MCF 10A (cell line): ENCODE data around the gene RGPD8. TPM values are rescaled to one million over a fixed set of nuclear protein-coding genes. Genes with fewer than 3 reads are reported as not detected.
"Not testable (repeated sequence)": the region's sequence is repeated elsewhere in the genome, so short reads cannot be mapped to it uniquely, and the experiment has no call there.

Experiments
- Bru-seq: library from RNA; stranded (reverse); fragments of 400-500 nt; gene quantifications from one replicate; lab custom pipeline; 2021; lab: Mats Ljungman, UMichigan
- BruChase-seq, 2 experiments: library from RNA; stranded (reverse); fragments of 400-500 nt; gene quantifications; one replicate each; lab custom pipeline; 2021; lab: Mats Ljungman, UMichigan
- BruUV-seq: library from RNA; stranded (reverse); fragments of 400-500 nt; replicated peaks from 2 replicates; lab custom pipeline; 2021; lab: Mats Ljungman, UMichigan
- CTCF ChIA-PET: fragments of 300-600 bp; sonication (Branson Sonifier 250); formaldehyde crosslinking; extraction: SDS; loops from one replicate; lab custom pipeline; 2021; ENCODE audit warnings: antibody characterized with exemption, inconsistent platforms; lab: Yijun Ruan, JAX
- POLR2A ChIA-PET: fragments of 300-600, 350-650 bp; sonication (Branson Sonifier 250); formaldehyde crosslinking; extraction: SDS; loops from one replicate; lab custom pipeline; 2020; ENCODE audit warnings: antibody characterized with exemption, inconsistent platforms; lab: Yijun Ruan, JAX
- DNase-seq: peaks from one replicate; pipeline ENCODE4 v3.0.0-alpha.2; 2018; ENCODE audit not compliant: unreplicated experiment
- H3K27ac Mint-ChIP-seq: one replicate; pipeline ENCODE4 v1.8.0; 2022; ENCODE audit warnings: mild to moderate bottlenecking, low read depth, mixed read lengths; ENCODE audit not compliant: unreplicated experiment
- H3K27me3 Mint-ChIP-seq: one replicate; pipeline ENCODE4 v1.8.0; 2022; ENCODE audit warnings: mixed read lengths; ENCODE audit not compliant: insufficient read depth, unreplicated experiment
- H3K36me3 Mint-ChIP-seq: one replicate; pipeline ENCODE4 v1.8.0; 2022; ENCODE audit warnings: mild to moderate bottlenecking, moderate library complexity, mixed read lengths; ENCODE audit not compliant: insufficient read depth, unreplicated experiment
- H3K4me1 Mint-ChIP-seq: one replicate; pipeline ENCODE4 v1.8.0; 2022; ENCODE audit warnings: mixed read lengths; ENCODE audit not compliant: insufficient read depth, unreplicated experiment
- H3K4me3 Mint-ChIP-seq: one replicate; pipeline ENCODE4 v1.8.0; 2022; ENCODE audit warnings: mild to moderate bottlenecking, moderate library complexity, mixed read lengths; ENCODE audit not compliant: unreplicated experiment
- H3K9me3 Mint-ChIP-seq: one replicate; pipeline ENCODE4 v1.8.0; 2022; ENCODE audit warnings: mixed read lengths; ENCODE audit not compliant: unreplicated experiment
- intact Hi-C: fragments of 100-400 bp; cut with micrococcal nuclease; formaldehyde crosslinking; loops from 2 replicates; pipeline ENCODE4 v1.14.1; 2022
- long read RNA-seq: library from polyadenylated mRNA; stranded (forward); transcript quantifications from one replicate; pipeline ENCODE4 v2.0.0, GENCODE V29; 2022
- total RNA-seq: library from RNA; stranded (reverse); gene quantifications from 2 replicates; pipeline ENCODE4 v1.2.3, GENCODE V29; 2022
- TF ChIP-seq, protein P1 (sequence below): fragments of 200-600 bp; IDR thresholded peaks from one replicate; pipeline ENCODE4 v1.8.0; 2022; ENCODE audit warnings: antibody characterized with exemption, mild to moderate bottlenecking; ENCODE audit not compliant: unreplicated experiment

Gene RGPD8
- total RNA-seq (13.9 and 16.2 TPM in 2 replicates), Bru-seq, nascent RNA (percentile 71 among the genes with signal in this experiment), BruChase-seq, experiment 1, labeled RNA remaining after a 6-hour chase (percentile 66 among the genes with signal in this experiment), BruChase-seq, experiment 2, labeled RNA remaining after a 2-hour chase (percentile 76 among the genes with signal in this experiment)
- long read RNA-seq, partial matches to known transcripts: 2 of 3 reads
- long read RNA-seq, other reads (novel, unspliced or antisense): 1 of 3 reads

DNA sequence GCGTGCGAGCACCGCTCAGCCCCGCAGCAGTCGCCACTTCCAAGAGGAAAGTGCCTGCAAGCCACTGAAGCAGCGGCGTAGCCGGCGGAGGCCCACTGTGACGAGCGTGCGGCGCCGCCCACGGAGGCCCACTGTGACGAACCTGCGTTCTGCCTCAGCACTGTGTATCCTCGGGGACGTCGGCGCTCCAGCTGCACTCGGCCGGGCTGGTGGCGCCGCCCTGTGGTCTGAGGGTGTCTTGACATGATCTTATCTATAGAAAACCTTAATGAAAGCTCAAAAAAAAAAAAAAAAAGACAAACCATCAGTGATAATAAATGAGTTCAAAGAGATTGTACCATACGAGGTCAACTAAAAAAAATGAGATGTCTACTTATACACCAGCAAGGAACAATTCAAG lies at the start of gene RGPD8:
TSS of gene RGPD8 (minus strand) at position 166 of the 400 bp plus-strand sequence. CDS start 192 bp downstream, outside the sequence.
- peak; percentile 76 for DNase-seq
- H3K27me3 Mint-ChIP-seq, H3K9me3 Mint-ChIP-seq, intact Hi-C loops, BruUV-seq, H3K36me3 Mint-ChIP-seq, POLR2A ChIA-PET, H3K4me1 Mint-ChIP-seq: not testable (repeated sequence)
- TF ChIP-seq, protein P1, sequence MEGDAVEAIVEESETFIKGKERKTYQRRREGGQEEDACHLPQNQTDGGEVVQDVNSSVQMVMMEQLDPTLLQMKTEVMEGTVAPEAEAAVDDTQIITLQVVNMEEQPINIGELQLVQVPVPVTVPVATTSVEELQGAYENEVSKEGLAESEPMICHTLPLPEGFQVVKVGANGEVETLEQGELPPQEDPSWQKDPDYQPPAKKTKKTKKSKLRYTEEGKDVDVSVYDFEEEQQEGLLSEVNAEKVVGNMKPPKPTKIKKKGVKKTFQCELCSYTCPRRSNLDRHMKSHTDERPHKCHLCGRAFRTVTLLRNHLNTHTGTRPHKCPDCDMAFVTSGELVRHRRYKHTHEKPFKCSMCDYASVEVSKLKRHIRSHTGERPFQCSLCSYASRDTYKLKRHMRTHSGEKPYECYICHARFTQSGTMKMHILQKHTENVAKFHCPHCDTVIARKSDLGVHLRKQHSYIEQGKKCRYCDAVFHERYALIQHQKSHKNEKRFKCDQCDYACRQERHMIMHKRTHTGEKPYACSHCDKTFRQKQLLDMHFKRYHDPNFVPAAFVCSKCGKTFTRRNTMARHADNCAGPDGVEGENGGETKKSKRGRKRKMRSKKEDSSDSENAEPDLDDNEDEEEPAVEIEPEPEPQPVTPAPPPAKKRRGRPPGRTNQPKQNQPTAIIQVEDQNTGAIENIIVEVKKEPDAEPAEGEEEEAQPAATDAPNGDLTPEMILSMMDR: peak; percentile 27
- CTCF ChIA-PET: interaction anchor here (0.8 kb wide), 1 partner anchor 14 kb away, joined by 4 read pairs; no protein-coding TSS in a partner anchor
- Mint-ChIP-seq H3K4me3 (peak within 1 kb of the TSS; percentile 78), H3K27ac (peak within 1 kb of the TSS; percentile 74)

DNA sequence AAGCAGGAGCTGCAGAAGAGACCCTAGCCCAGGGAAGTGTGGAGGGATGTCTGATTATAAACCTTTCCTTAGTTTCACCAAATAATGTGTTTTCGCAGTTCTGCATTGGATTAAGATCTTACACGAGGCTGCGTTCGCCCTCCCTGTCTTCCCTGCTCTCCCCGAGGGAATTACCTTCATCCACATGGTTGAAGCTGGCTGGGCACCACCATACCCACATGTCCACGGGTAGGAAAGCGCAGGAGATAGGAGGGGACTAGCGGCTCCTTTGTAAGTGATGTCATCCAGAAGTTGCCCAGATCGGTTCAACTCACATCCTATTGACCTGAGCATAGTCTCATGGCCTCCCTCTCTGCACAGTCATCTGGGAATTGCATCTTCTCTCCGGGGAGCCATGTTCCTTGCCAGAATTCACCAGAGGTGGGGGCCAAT lies 49.6 kb upstream of the RGPD8 start:
- H3K4me1 Mint-ChIP-seq: peaks cover 15% of the 10 kb centered on the region
- intact Hi-C loops: no loop called here
- CTCF ChIA-PET: interaction anchor here (0.7 to 2.4 kb wide), 5 partner anchors 9 to 457 kb away, joined by 3 to 14 read pairs (median 3); no protein-coding TSS in a partner anchor
- H3K36me3 Mint-ChIP-seq: peaks cover 9% of the 10 kb centered on the region
- TF ChIP-seq, protein P1: no peak
- POLR2A ChIA-PET: interaction anchor here (0.7 to 5.9 kb wide), 12 partner anchors 10 to 715 kb away, joined by 3 to 42 read pairs (median 5); partner anchors contain the start of genes CHCHD5, IL1B and POLR1B
- peak; percentile 50 for DNase-seq
- peak overlapping the region; percentile 88 for H3K4me3 Mint-ChIP-seq
- BruUV-seq: no TSS peak
- peak overlapping the region; percentile 54 for H3K27ac Mint-ChIP-seq
- no peaks in the 10 kb centered on the region for H3K9me3 Mint-ChIP-seq
- no peaks in the 10 kb centered on the region for H3K27me3 Mint-ChIP-seq

DNA sequence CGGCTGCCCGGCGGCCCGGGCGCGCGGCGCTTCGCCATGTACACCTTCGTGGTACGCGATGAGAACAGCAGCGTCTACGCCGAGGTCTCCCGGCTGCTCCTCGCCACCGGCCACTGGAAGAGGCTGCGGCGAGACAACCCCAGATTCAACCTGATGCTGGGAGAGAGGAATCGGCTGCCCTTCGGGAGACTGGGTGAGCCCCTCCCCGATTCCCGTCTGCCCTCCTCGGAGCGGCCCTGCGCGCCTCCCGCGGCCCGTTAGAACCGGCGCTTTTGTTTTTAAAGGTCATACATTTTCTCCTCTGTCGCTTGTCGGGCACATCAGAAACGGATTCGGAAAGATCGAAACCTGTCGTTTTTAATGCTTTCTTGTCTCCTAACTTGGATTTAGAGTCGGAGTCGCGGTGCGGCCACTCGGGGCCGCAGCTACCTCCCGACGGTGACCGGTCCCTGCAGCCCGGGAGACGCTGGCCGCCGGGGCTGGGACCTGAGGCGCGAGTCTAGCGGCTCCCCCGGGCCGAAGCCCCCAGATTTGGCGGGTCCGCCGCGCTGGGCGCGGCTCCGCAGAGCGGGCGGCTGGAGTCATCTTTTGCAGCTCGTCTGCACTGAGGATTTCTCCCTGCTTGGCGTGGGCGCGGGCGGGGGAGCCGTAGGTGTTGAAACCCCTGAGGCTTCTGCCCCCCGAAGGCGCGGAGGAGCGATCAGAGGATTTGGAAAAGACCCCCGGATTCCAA lies 49.0 kb upstream of the RGPD8 start:
- TF ChIP-seq, protein P1: no peak
- intact Hi-C loops: no loop called here
- H3K9me3 Mint-ChIP-seq: no peaks in the 10 kb centered on the region
- peak overlapping the region; percentile 88 for H3K4me3 Mint-ChIP-seq
- BruUV-seq: TSS peak; percentile 48
- H3K4me1 Mint-ChIP-seq: peaks cover 15% of the 10 kb centered on the region
- CTCF ChIA-PET: interaction anchor here (0.8 to 2.4 kb wide), 4 partner anchors 11 to 458 kb away, joined by 3 to 14 read pairs (median 3); no protein-coding TSS in a partner anchor
- peak; percentile 47 for DNase-seq
- POLR2A ChIA-PET: interaction anchor here (0.5 to 5.9 kb wide), 11 partner anchors 10 to 716 kb away, joined by 3 to 42 read pairs (median 5); partner anchors contain the start of genes CHCHD5 and POLR1B
- H3K27me3 Mint-ChIP-seq: no peaks in the 10 kb centered on the region
- H3K36me3 Mint-ChIP-seq: peaks cover 9% of the 10 kb centered on the region
- peak overlapping the region; percentile 54 for H3K27ac Mint-ChIP-seq
